ENCODE results near the gene RASGEF1C.

GRCh38 chr5:180137401-180138213, 71.4 kb downstream of the RASGEF1C start:
- TF ChIP-seq TOE1 (CRISPR knock-in tag; IDR thresholded peaks at IDR 0.05): no peak
- no peak for TF ChIP-seq CTCF (CRISPR knock-in tag; IDR thresholded peaks at IDR 0.05)
- TF ChIP-seq BRCA1 (CRISPR knock-in tag; IDR thresholded peaks at IDR 0.05): no peak
- no peak for TF ChIP-seq KDM5A (IDR thresholded peaks at IDR 0.05; ENCODE audit: borderline replicate concordance, low read length)
- no peak for TF ChIP-seq ZNF589 (CRISPR knock-in tag; conservative IDR thresholded peaks at IDR 0.05)
- no peak for TF ChIP-seq ZBTB44 (CRISPR knock-in tag; IDR thresholded peaks at IDR 0.05)
- no peak for TF ChIP-seq TCF7L2 (IDR thresholded peaks at IDR 0.05; ENCODE audit: low read depth, low read length)
- TF ChIP-seq ZBTB38 (CRISPR knock-in tag; IDR thresholded peaks at IDR 0.05): no peak
- no peak for TF ChIP-seq TARDBP (CRISPR knock-in tag; IDR thresholded peaks at IDR 0.05)
- no peak for TF ChIP-seq ELK4 (CRISPR knock-in tag; IDR thresholded peaks at IDR 0.05; ENCODE audit: borderline replicate concordance)
- TF ChIP-seq POLR2AphosphoS2 (IDR thresholded peaks at IDR 0.05; ENCODE audit: low read depth, low read length): no peak
- TF ChIP-seq FOXJ3 (CRISPR knock-in tag; IDR thresholded peaks at IDR 0.05; ENCODE audit: borderline replicate concordance): no peak
